Measurements from ENCODE around the gene B4GALT5.
"Not testable (repeated sequence)": the region's sequence is repeated elsewhere in the genome, so short reads cannot be mapped to it uniquely, and the experiment has no call there.

B4GALT5 gene

GRCh38 chr20:49713753-49714712, at the start of gene B4GALT5:
Gene B4GALT5, minus strand, starts transcription at chr20:49713878. Its CDS starts 188 bp downstream, at chr20:49713690.
- Histone ChIP-seq H3K27me3 (ENCODE audit: control insufficient read depth in 5 of 5, insufficient read depth in 4 of 5, low read length in 5 of 5) (no peaks in the 10 kb centered on the region), H3K27ac (ENCODE audit: low read depth, low read length) (peak within 1 kb of the TSS; percentile 95), H3K9ac (ENCODE audit: low read length in 5 of 5) (peak within 1 kb of the TSS; percentile 81 to 98 (median 93)), H3K36me3 (ENCODE audit: control insufficient read depth in 5 of 5, insufficient read depth in 5 of 5, low read length in 5 of 5) (no peaks in the 10 kb centered on the region), H3K4me1 (ENCODE audit: control insufficient read depth in 5 of 5, insufficient read depth in 5 of 5, low read length in 5 of 5) (peaks cover 1 to 42% (median 37%) of the 10 kb centered on the region in 5 donors), H3K4me3 (ENCODE audit: low read depth in 1 of 5, low read length in 5 of 5) (peak within 1 kb of the TSS; percentile 79 to 90 (median 88)), H3K9me3 (ENCODE audit: control insufficient read depth in 5 of 5, low read length in 5 of 5) (no peaks in the 10 kb centered on the region)

- Histone ChIP-seq H3K4me3 (ENCODE audit: low read depth in 1 of 5, low read length in 5 of 5) (no peak overlapping the region), H3K27ac (ENCODE audit: low read depth, low read length) (peak overlapping the region; percentile 72), H3K36me3 (ENCODE audit: control insufficient read depth in 5 of 5, insufficient read depth in 5 of 5, low read length in 5 of 5) (no peaks in the 10 kb centered on the region), H3K27me3 (ENCODE audit: control insufficient read depth in 5 of 5, insufficient read depth in 4 of 5, low read length in 5 of 5) (no peaks in the 10 kb centered on the region), H3K9me3 (ENCODE audit: control insufficient read depth in 5 of 5, low read length in 5 of 5) (no peaks in the 10 kb centered on the region), H3K4me1 (ENCODE audit: control insufficient read depth in 5 of 5, insufficient read depth in 5 of 5, low read length in 5 of 5) (peaks cover 7 to 50% (median 36%) of the 10 kb centered on the region in 5 donors), H3K9ac (ENCODE audit: low read length in 5 of 5) (peak overlapping the region in 2 of 5 donors; percentile 45 to 48)
Observed at GRCh38 chr20:49762940-49763766, 49.5 kb upstream of the B4GALT5 start.

GRCh38 chr20:49761888-49762287, 48.2 kb upstream of the B4GALT5 start:
- H3K4me3 ChIP-seq (ENCODE audit: low read depth in 1 of 5, low read length in 5 of 5); H3K9me3 ChIP-seq (ENCODE audit: control insufficient read depth in 5 of 5, low read length in 5 of 5); H3K27me3 ChIP-seq (ENCODE audit: control insufficient read depth in 5 of 5, insufficient read depth in 4 of 5, low read length in 5 of 5); H3K27ac ChIP-seq (ENCODE audit: low read depth, low read length); H3K36me3 ChIP-seq (ENCODE audit: control insufficient read depth in 5 of 5, insufficient read depth in 5 of 5, low read length in 5 of 5); H3K9ac ChIP-seq (ENCODE audit: low read length in 5 of 5): not testable (repeated sequence)
- H3K4me1 ChIP-seq (ENCODE audit: control insufficient read depth in 5 of 5, insufficient read depth in 5 of 5, low read length in 5 of 5), result peaks cover 3 to 40% (median 34%) of the 10 kb centered on the region in 5 donors

GRCh38 chr20:49759266-49759950, 45.7 kb upstream of the B4GALT5 start:
- H3K36me3 ChIP-seq (ENCODE audit: control insufficient read depth in 5 of 5, insufficient read depth in 5 of 5, low read length in 5 of 5), result no peaks in the 10 kb centered on the region
- no peak overlapping the region for H3K4me3 ChIP-seq (ENCODE audit: low read depth in 1 of 5, low read length in 5 of 5)
- H3K9ac ChIP-seq (ENCODE audit: low read length in 5 of 5), result peak overlapping the region in 1 of 5 donors; percentile 10
- H3K27me3 ChIP-seq (ENCODE audit: control insufficient read depth in 5 of 5, insufficient read depth in 4 of 5, low read length in 5 of 5), result no peaks in the 10 kb centered on the region
- peaks cover 0 to 19% (median 13%) of the 10 kb centered on the region in 5 donors for H3K4me1 ChIP-seq (ENCODE audit: control insufficient read depth in 5 of 5, insufficient read depth in 5 of 5, low read length in 5 of 5)
- H3K27ac ChIP-seq (ENCODE audit: low read depth, low read length), result no peak overlapping the region
- H3K9me3 ChIP-seq (ENCODE audit: control insufficient read depth in 5 of 5, low read length in 5 of 5), result no peaks in the 10 kb centered on the region

GRCh38 chr20:49758781-49759180, 45.1 kb upstream of the B4GALT5 start:
- peaks cover 0 to 16% (median 12%) of the 10 kb centered on the region in 5 donors for H3K4me1 ChIP-seq (ENCODE audit: control insufficient read depth in 5 of 5, insufficient read depth in 5 of 5, low read length in 5 of 5)
- H3K36me3 ChIP-seq (ENCODE audit: control insufficient read depth in 5 of 5, insufficient read depth in 5 of 5, low read length in 5 of 5), result no peaks in the 10 kb centered on the region
- H3K9ac ChIP-seq (ENCODE audit: low read length in 5 of 5), result peak overlapping the region in 1 of 5 donors; percentile 10
- no peaks in the 10 kb centered on the region for H3K9me3 ChIP-seq (ENCODE audit: control insufficient read depth in 5 of 5, low read length in 5 of 5)
- no peaks in the 10 kb centered on the region for H3K27me3 ChIP-seq (ENCODE audit: control insufficient read depth in 5 of 5, insufficient read depth in 4 of 5, low read length in 5 of 5)
- no peak overlapping the region for H3K27ac ChIP-seq (ENCODE audit: low read depth, low read length)
- H3K4me3 ChIP-seq (ENCODE audit: low read depth in 1 of 5, low read length in 5 of 5), result no peak overlapping the region

GRCh38 chr20:49757597-49757996, 43.9 kb upstream of the B4GALT5 start:
- Histone ChIP-seq H3K27me3 (ENCODE audit: control insufficient read depth in 5 of 5, insufficient read depth in 4 of 5, low read length in 5 of 5) (no peaks in the 10 kb centered on the region), H3K9ac (ENCODE audit: low read length in 5 of 5) (no peak overlapping the region), H3K4me3 (ENCODE audit: low read depth in 1 of 5, low read length in 5 of 5) (no peak overlapping the region), H3K4me1 (ENCODE audit: control insufficient read depth in 5 of 5, insufficient read depth in 5 of 5, low read length in 5 of 5) (peaks cover 0 to 11% (median 6%) of the 10 kb centered on the region in 5 donors), H3K9me3 (ENCODE audit: control insufficient read depth in 5 of 5, low read length in 5 of 5) (no peaks in the 10 kb centered on the region), H3K36me3 (ENCODE audit: control insufficient read depth in 5 of 5, insufficient read depth in 5 of 5, low read length in 5 of 5) (no peaks in the 10 kb centered on the region), H3K27ac (ENCODE audit: low read depth, low read length) (no peak overlapping the region)

- Histone ChIP-seq H3K36me3 (ENCODE audit: control insufficient read depth in 5 of 5, insufficient read depth in 5 of 5, low read length in 5 of 5) (no peaks in the 10 kb centered on the region), H3K27me3 (ENCODE audit: control insufficient read depth in 5 of 5, insufficient read depth in 4 of 5, low read length in 5 of 5) (no peaks in the 10 kb centered on the region), H3K4me3 (ENCODE audit: low read depth in 1 of 5, low read length in 5 of 5) (no peak overlapping the region), H3K9me3 (ENCODE audit: control insufficient read depth in 5 of 5, low read length in 5 of 5) (no peaks in the 10 kb centered on the region), H3K27ac (ENCODE audit: low read depth, low read length) (no peak overlapping the region), H3K9ac (ENCODE audit: low read length in 5 of 5) (no peak overlapping the region), H3K4me1 (ENCODE audit: control insufficient read depth in 5 of 5, insufficient read depth in 5 of 5, low read length in 5 of 5) (peaks cover 0 to 17% (median 12%) of the 10 kb centered on the region in 5 donors)
Observed at GRCh38 chr20:49756241-49756640, 42.6 kb upstream of the B4GALT5 start.

GRCh38 chr20:49754596-49754995, 40.9 kb upstream of the B4GALT5 start:
- no peak overlapping the region for H3K9ac ChIP-seq (ENCODE audit: low read length in 5 of 5)
- no peaks in the 10 kb centered on the region for H3K27me3 ChIP-seq (ENCODE audit: control insufficient read depth in 5 of 5, insufficient read depth in 4 of 5, low read length in 5 of 5)
- H3K27ac ChIP-seq (ENCODE audit: low read depth, low read length), result no peak overlapping the region
- no peaks in the 10 kb centered on the region for H3K36me3 ChIP-seq (ENCODE audit: control insufficient read depth in 5 of 5, insufficient read depth in 5 of 5, low read length in 5 of 5)
- peaks cover 0 to 33% (median 27%) of the 10 kb centered on the region in 5 donors for H3K4me1 ChIP-seq (ENCODE audit: control insufficient read depth in 5 of 5, insufficient read depth in 5 of 5, low read length in 5 of 5)
- H3K9me3 ChIP-seq (ENCODE audit: control insufficient read depth in 5 of 5, low read length in 5 of 5), result no peaks in the 10 kb centered on the region
- no peak overlapping the region for H3K4me3 ChIP-seq (ENCODE audit: low read depth in 1 of 5, low read length in 5 of 5)

GRCh38 chr20:49753133-49753532, 39.5 kb upstream of the B4GALT5 start:
- Histone ChIP-seq H3K9ac (ENCODE audit: low read length in 5 of 5) (no peak overlapping the region), H3K27me3 (ENCODE audit: control insufficient read depth in 5 of 5, insufficient read depth in 4 of 5, low read length in 5 of 5) (no peaks in the 10 kb centered on the region), H3K9me3 (ENCODE audit: control insufficient read depth in 5 of 5, low read length in 5 of 5) (no peaks in the 10 kb centered on the region), H3K27ac (ENCODE audit: low read depth, low read length) (no peak overlapping the region), H3K4me1 (ENCODE audit: control insufficient read depth in 5 of 5, insufficient read depth in 5 of 5, low read length in 5 of 5) (peaks cover 1 to 34% (median 29%) of the 10 kb centered on the region in 5 donors), H3K36me3 (ENCODE audit: control insufficient read depth in 5 of 5, insufficient read depth in 5 of 5, low read length in 5 of 5) (no peaks in the 10 kb centered on the region), H3K4me3 (ENCODE audit: low read depth in 1 of 5, low read length in 5 of 5) (no peak overlapping the region)
